Endodermal cell (in vitro differentiated cells): ENCODE results near the gene AKAP12. TPM values are rescaled to one million over a fixed set of nuclear protein-coding genes. Genes with fewer than 3 reads are reported as not detected.

Experiments
- DNase-seq: peaks from one replicate; pipeline ENCODE4 v3.0.0-alpha.2; 2017
- H3K27ac ChIP-seq: 2 replicates; pipeline ENCODE4 v1.5.1; 2013; ENCODE audit warnings: mild to moderate bottlenecking, low read depth, low read length, moderate library complexity
- H3K27me3 ChIP-seq: 2 replicates; pipeline ENCODE4 v1.6.1; 2013; ENCODE audit warnings: mild to moderate bottlenecking, low read length, moderate library complexity; ENCODE audit not compliant: insufficient read depth, control insufficient read depth, poor library complexity, severe bottlenecking
- H3K36me3 ChIP-seq: 2 replicates; pipeline ENCODE4 v1.7.0; 2013; ENCODE audit warnings: mild to moderate bottlenecking, low read length, moderate library complexity; ENCODE audit not compliant: control insufficient read depth, insufficient read depth
- H3K4me1 ChIP-seq: one replicate; pipeline ENCODE4 v1.7.0; 2013; ENCODE audit warnings: low read length; ENCODE audit not compliant: control insufficient read depth, insufficient read depth
- H3K4me3 ChIP-seq: 2 replicates; pipeline ENCODE4 v1.5.1; 2013; ENCODE audit warnings: mild to moderate bottlenecking, low read length, moderate library complexity
- H3K9ac ChIP-seq: 2 replicates; pipeline ENCODE4 v1.6.1; 2013; ENCODE audit warnings: mild to moderate bottlenecking, low read length, moderate library complexity; ENCODE audit not compliant: poor library complexity, severe bottlenecking; ENCODE audit errors: extremely low read depth
- H3K9me3 ChIP-seq: 2 replicates; pipeline ENCODE4 v1.6.1; 2013; ENCODE audit warnings: mild to moderate bottlenecking, low read length, moderate library complexity; ENCODE audit not compliant: control insufficient read depth
- H3K27ac Mint-ChIP-seq: 2 replicates; pipeline ENCODE4 v1.8.0; 2020; ENCODE audit warnings: mixed read lengths
- H3K27me3 Mint-ChIP-seq: 2 replicates; pipeline ENCODE4 v1.8.0; 2021; ENCODE audit warnings: mild to moderate bottlenecking, mixed read lengths; ENCODE audit not compliant: insufficient read depth
- H3K36me3 Mint-ChIP-seq: 2 replicates; pipeline ENCODE4 v1.8.0; 2020; ENCODE audit warnings: low read depth, mixed read lengths
- H3K4me1 Mint-ChIP-seq: 2 replicates; pipeline ENCODE4 v1.8.0; 2020; ENCODE audit warnings: mixed read lengths
- H3K4me3 Mint-ChIP-seq: 2 replicates; pipeline ENCODE4 v1.8.0; 2020; ENCODE audit warnings: mild to moderate bottlenecking, moderate library complexity, mixed read lengths
- H3K9me3 Mint-ChIP-seq: 2 replicates; pipeline ENCODE4 v1.8.0; 2020; ENCODE audit warnings: mild to moderate bottlenecking, mixed read lengths
- WGBS, 2 experiments: methylation state at CpG; one replicate each; pipeline versions ENCODE4 v1.1.5 to v1.1.7; 2013; ENCODE audit warnings: missing lambda C conversion rate in 2 of 2, mixed read lengths in 1 of 2; ENCODE audit not compliant: insufficient coverage in 1 of 2, insufficient read length in 1 of 2; 5-methylcytosine and 5-hydroxymethylcytosine counted together
- total RNA-seq, 2 donors: library from RNA; stranded (reverse); fragmentation: NEBNext Ultra II Directional in 1 of 2; extraction: Animal tissue kit (Norgen Biotek cat#: 25700) in 1 of 2; gene quantifications; 2 replicates in 1 of 2; 3 replicates in 1 of 2; pipeline ENCODE4 v1.2.1, GENCODE V29; 2021
- TF ChIP-seq, protein P1 (sequence below): fragments of 200-600 bp; sonication (generic); conservative IDR thresholded peaks from 2 replicates; pipeline ENCODE4 v1.5.0; 2021; ENCODE audit warnings: antibody characterized with exemption, mild to moderate bottlenecking

The AKAP12 gene
- total RNA-seq, 2 donors from 2014 or later: 27.3 to 33.3 TPM

DNA sequence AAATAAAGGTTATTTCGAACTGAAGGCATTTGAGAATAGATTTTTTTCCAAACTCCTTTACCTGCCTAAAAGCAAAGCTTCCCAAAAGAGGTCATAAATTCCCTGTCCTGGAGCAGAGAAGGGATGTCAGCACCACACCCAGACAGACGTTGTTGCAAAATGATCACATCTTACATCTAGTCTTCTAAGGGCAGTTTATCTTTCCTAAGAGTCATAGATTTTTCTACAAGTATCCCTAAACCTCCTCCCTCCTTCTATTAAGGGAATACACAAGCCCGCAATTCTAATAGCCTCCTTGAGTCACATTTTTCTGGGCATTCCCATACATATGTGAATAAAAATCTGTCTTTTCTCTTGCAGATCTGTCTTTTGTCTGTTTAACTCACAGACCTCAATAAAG, 20.6 kb upstream of the AKAP12 start:
- DNase-seq: no peak
- H3K27ac ChIP-seq: no peak overlapping the region
- Mint-ChIP-seq H3K4me3 (no peak overlapping the region), H3K27ac (no peak overlapping the region), H3K27me3 (no peaks in the 10 kb centered on the region), H3K4me1 (no peaks in the 10 kb centered on the region), H3K36me3 (no peaks in the 10 kb centered on the region), H3K9me3 (no peaks in the 10 kb centered on the region)
- no peaks in the 10 kb centered on the region for H3K9me3 ChIP-seq
- TF ChIP-seq, protein P1, sequence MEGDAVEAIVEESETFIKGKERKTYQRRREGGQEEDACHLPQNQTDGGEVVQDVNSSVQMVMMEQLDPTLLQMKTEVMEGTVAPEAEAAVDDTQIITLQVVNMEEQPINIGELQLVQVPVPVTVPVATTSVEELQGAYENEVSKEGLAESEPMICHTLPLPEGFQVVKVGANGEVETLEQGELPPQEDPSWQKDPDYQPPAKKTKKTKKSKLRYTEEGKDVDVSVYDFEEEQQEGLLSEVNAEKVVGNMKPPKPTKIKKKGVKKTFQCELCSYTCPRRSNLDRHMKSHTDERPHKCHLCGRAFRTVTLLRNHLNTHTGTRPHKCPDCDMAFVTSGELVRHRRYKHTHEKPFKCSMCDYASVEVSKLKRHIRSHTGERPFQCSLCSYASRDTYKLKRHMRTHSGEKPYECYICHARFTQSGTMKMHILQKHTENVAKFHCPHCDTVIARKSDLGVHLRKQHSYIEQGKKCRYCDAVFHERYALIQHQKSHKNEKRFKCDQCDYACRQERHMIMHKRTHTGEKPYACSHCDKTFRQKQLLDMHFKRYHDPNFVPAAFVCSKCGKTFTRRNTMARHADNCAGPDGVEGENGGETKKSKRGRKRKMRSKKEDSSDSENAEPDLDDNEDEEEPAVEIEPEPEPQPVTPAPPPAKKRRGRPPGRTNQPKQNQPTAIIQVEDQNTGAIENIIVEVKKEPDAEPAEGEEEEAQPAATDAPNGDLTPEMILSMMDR: no peak
- no peaks in the 10 kb centered on the region for H3K4me1 ChIP-seq
- no peaks in the 10 kb centered on the region for H3K27me3 ChIP-seq
- no peak overlapping the region for H3K4me3 ChIP-seq
- WGBS, 2 experiments: 82 to 87% methylated on average over 3 of the region's 3 CpGs
- no peaks in the 10 kb centered on the region for H3K36me3 ChIP-seq
- H3K9ac ChIP-seq: no peak overlapping the region

DNA sequence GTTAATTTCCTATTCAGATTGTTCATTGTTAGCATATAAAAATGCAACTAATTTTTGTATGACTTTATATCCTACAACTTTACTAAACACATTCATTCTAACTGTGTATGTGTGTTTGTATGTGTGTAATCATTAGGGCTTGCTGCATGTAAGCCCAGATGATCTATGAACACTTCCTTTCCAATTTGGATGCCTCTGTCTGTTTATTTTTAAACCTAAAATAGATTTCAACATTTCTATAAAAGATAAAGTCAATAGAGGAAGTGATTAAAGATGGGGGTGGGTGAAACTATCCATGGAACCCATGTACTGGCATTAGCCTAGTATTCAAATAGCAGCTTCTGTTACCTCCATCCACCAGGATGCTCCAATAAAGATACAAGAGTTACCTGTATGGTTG, 15.7 kb upstream of the AKAP12 start:
- no peaks in the 10 kb centered on the region for H3K9me3 Mint-ChIP-seq
- no peak overlapping the region for H3K4me3 Mint-ChIP-seq

DNA sequence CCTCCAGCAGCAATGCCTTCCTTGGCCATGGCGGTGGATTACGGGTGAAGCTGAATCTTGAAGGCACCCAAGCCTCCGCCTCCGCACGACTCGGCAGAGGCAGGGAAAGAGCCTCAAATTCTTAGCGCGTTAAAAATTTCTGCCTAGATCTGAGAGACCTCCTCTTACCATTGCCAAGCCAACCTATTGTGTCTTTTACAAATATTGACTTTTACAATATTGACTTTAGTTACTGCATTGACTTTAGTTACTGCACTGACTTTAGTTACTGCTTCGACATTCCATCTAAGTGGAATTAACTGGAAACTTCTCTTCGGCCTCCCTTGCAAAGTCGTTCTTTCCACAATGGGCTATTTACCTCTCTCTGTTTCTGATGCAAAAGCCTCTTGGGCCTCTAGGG, 13.8 kb upstream of the AKAP12 start:
- Mint-ChIP-seq H3K4me3 (no peak overlapping the region), H3K4me1 (peaks cover 6% of the 10 kb centered on the region), H3K9me3 (no peaks in the 10 kb centered on the region), H3K36me3 (no peaks in the 10 kb centered on the region), H3K27ac (no peak overlapping the region), H3K27me3 (no peaks in the 10 kb centered on the region)
- WGBS, 2 experiments: 95 to 100% methylated on average over 6 to 11 of the region's 11 CpGs
- Histone ChIP-seq H3K9ac (no peak overlapping the region), H3K27ac (no peak overlapping the region), H3K4me1 (no peaks in the 10 kb centered on the region), H3K9me3 (no peaks in the 10 kb centered on the region), H3K4me3 (no peak overlapping the region), H3K36me3 (no peaks in the 10 kb centered on the region), H3K27me3 (no peaks in the 10 kb centered on the region)
- no peak for DNase-seq
- TF ChIP-seq, protein P1: no peak

More for the DNA sequence above, 15.7 kb upstream of the AKAP12 start:
- Mint-ChIP-seq H3K4me1 (no peaks in the 10 kb centered on the region), H3K27ac (no peak overlapping the region), H3K27me3 (no peaks in the 10 kb centered on the region), H3K36me3 (no peaks in the 10 kb centered on the region)
- no peak overlapping the region for H3K9ac ChIP-seq
- H3K4me1 ChIP-seq: no peaks in the 10 kb centered on the region
- no peaks in the 10 kb centered on the region for H3K27me3 ChIP-seq
- TF ChIP-seq, protein P1: no peak
- H3K27ac ChIP-seq: no peak overlapping the region
- H3K4me3 ChIP-seq: no peak overlapping the region
- no peak for DNase-seq
- H3K9me3 ChIP-seq: no peaks in the 10 kb centered on the region
- no peaks in the 10 kb centered on the region for H3K36me3 ChIP-seq
